ENCODE measurements around the gene GON7. TPM values are rescaled to one million over a fixed set of nuclear protein-coding genes. Genes with fewer than 3 reads are reported as not detected.

GON7 gene
- total RNA-seq, 2 experiments from 2014 or later, result 16.0 to 18.2 TPM

DNA sequence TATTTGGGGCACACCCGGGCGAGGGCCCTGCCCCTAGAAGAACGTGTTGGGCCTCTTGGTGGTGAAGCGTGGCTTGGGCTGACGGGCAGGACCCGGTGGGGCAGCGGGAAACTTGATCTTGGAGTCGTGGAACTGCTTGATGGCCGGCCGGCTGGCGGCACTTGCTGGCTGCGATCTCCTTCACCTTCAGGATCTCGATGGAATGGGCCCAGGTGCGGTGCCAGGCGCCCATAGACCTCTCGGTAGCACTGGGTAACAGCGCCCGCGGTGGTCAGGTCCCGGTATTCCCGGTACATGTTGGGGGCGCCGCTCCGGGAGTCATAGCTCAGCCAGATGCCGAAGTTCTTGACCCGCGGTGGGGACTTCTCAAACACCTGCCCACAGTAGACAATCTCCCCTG is 16.7 kb upstream of the GON7 start:
- POLR2A ChIA-PET, result no interaction called here
- peaks cover 59% of the 10 kb centered on the region for H3K36me3 Mint-ChIP-seq (ENCODE audit: low read depth)

DNA sequence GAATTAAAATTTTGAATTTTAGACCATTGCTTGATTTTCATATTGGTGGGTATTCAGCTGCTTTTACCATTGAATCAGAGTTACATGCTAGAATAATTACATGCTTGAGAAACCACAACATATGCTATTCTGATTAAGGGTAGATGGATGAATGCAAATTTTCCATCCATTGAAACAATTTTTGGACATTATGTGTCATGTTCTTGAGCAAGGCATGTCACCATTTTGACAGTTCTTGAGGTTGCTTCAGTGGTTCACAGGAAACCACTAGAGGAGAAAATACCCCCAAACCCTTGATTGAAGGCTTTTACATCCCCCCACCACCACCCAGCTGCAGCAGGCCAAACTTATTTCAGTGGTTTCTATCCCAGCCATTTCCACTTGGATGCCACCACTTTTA is 13.6 kb upstream of the GON7 start:
- Mint-ChIP-seq H3K4me1 (no peaks in the 10 kb centered on the region), H3K36me3 (ENCODE audit: low read depth) (peaks cover 55% of the 10 kb centered on the region), H3K4me3 (no peak overlapping the region), H3K27me3 (no peaks in the 10 kb centered on the region), H3K27ac (no peak overlapping the region), H3K9me3 (no peaks in the 10 kb centered on the region)
- ChIA-PET CTCF (no interaction called here), POLR2A (interaction anchor here (0.7 kb wide), 1 partner anchor 15 kb away, joined by 4 read pairs; no protein-coding TSS in a partner anchor)
- no peak for DNase-seq

More for the DNA sequence above, 16.7 kb upstream of the GON7 start:
- CTCF ChIA-PET, result no interaction called here
- DNase-seq, result no peak
- Mint-ChIP-seq H3K27me3 (no peaks in the 10 kb centered on the region), H3K27ac (no peak overlapping the region), H3K4me1 (no peaks in the 10 kb centered on the region), H3K9me3 (no peaks in the 10 kb centered on the region), H3K4me3 (no peak overlapping the region)

DNA sequence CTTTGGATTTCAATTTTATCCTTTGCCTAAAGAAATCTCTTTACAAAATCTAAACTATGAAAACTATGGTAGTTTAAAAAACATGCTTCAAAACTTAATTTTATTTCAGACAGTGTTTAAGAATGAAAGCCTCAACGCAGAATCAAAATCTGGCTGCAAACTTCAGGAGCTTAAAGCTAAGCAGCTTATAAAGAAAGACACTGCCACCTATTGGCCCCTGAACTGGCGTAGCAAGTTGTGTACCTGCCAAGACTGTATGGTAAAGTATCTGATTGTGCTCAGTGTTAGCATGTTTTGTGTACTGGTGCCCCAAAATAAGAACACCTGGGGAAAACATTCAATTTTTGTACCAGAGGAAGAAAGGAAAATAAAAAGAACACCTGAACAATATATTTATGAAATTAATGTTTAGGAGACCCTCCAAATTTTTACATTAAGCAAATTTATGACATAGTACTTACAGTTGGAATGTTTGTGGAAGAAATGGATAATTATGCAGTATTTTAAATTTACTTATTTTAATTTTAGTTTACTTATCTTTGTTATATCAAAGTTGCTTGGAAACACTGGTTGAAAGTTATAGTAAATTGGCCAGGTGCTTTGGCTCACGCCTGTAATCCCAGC is 12.3 kb upstream of the GON7 start:
- Mint-ChIP-seq H3K27me3 (no peaks in the 10 kb centered on the region), H3K4me1 (no peaks in the 10 kb centered on the region), H3K9me3 (no peaks in the 10 kb centered on the region), H3K36me3 (ENCODE audit: low read depth) (peaks cover 52% of the 10 kb centered on the region), H3K4me3 (no peak overlapping the region), H3K27ac (no peak overlapping the region)
- POLR2A ChIA-PET, result interaction anchor here (1.0 kb wide), 1 partner anchor 34 kb away, joined by 3 read pairs; the partner anchor contains the start of genes LYSET and MOAP1
- CTCF ChIA-PET, result interaction anchor here (1.0 to 1.6 kb wide), 7 partner anchors 12 to 106 kb away, joined by 3 to 17 read pairs (median 4); partner anchors contain the start of genes GON7, LYSET, MOAP1 and UBR7
- DNase-seq, result peak; percentile 52

DNA sequence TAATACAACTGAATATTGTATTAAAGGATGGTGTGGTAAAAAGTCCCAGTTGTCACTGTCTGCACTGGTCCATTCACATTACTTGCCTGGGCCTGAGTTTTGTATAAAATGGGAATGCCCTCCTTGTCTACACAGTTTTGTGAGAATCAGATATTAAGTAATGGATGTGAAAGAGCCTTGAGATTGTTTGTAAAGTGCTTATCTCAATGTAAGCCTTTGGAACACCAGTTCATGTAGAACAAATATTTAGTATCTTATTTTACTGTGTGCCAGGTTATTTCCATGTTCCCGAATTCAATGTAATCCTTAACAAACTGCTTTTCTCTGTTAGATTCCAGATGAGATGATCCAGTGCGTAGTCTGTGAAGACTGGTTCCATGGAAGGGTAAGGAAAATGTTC is 7.7 kb upstream of the GON7 start:
- CTCF ChIA-PET, result no interaction called here
- Mint-ChIP-seq H3K27ac (no peak overlapping the region), H3K9me3 (no peaks in the 10 kb centered on the region), H3K36me3 (ENCODE audit: low read depth) (peaks cover 46% of the 10 kb centered on the region), H3K4me3 (no peak overlapping the region), H3K27me3 (no peaks in the 10 kb centered on the region), H3K4me1 (peaks cover 8% of the 10 kb centered on the region)
- POLR2A ChIA-PET, result no interaction called here
- DNase-seq, result no peak

DNA sequence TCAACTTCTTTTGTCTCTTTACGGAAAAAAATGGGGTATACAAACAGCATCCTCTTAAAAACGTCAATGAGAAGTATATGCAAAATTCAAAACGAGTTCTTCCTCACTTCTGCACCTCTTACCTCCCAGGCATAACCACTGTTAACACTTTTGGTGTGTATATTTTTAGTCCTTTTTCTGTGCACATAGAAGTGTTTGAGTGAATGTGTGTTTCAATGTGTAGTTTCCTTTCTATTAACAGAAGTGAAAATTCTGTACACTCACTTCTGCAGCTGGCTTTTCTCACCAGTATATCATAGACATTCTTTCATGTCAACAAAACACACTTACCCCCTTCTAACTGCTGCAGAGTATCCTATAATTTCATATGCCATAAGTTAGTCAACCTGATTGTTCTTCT is 5.6 kb upstream of the GON7 start:
- no peak for DNase-seq
- no peaks in the 10 kb centered on the region for H3K9me3 Mint-ChIP-seq
- H3K27me3 Mint-ChIP-seq, result no peaks in the 10 kb centered on the region
- ChIA-PET POLR2A (no interaction called here), CTCF (no interaction called here)
- no peak overlapping the region for H3K4me3 Mint-ChIP-seq
- H3K36me3 Mint-ChIP-seq (ENCODE audit: low read depth), result peaks cover 40% of the 10 kb centered on the region
- peaks cover 25% of the 10 kb centered on the region for H3K4me1 Mint-ChIP-seq
- H3K27ac Mint-ChIP-seq, result no peak overlapping the region

DNA sequence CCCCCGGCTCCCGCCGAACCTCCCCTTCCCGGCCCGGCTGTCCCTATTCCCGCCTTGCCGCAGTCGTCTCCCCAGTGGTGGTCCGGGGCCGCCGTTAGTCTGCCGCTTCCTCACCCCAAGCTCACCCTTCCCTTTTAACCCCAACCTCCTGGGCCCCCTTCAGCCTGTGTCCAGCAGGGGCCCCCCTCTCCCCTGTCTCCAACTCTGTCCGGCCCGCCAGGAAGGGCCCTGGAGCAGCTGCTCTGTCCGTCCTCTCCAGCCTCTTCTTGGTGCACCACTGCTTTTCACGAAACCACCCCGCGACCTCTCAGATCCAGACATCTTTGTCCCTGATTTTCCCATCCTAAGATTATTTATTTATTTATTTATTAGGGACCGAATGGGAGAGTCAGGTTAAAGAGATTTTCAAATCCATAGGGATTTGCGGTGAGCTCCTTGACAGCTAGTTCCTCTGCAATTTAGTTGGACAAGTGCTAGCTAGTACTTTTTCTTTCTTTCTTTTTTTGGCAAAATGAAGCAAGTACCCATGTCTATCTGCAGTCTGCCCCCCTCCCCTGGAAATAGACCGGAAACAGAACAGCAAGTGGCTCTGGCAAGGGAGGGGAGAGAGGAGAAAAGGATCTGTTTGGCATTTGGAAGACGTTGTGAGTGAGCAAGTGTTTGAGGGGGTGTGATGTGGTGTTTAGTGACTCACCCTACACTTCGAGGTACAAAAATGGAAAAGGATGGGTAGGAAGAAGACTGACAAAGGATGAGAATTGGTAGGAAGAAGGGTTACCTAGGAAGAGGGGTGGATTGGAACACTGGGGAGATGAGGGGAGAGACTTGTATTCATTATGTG is 823 bp upstream of the GON7 start:
- Mint-ChIP-seq H3K4me1 (peaks cover 48% of the 10 kb centered on the region), H3K27me3 (no peaks in the 10 kb centered on the region), H3K27ac (peak overlapping the region; percentile 90), H3K9me3 (no peaks in the 10 kb centered on the region), H3K36me3 (ENCODE audit: low read depth) (peaks cover 34% of the 10 kb centered on the region), H3K4me3 (peak overlapping the region; percentile 78)
- DNase-seq, result peak; percentile 32
- ChIA-PET POLR2A (interaction anchor here (0.5 to 5.0 kb wide), 9 partner anchors 9 to 763 kb away, joined by 3 to 136 read pairs (median 6); partner anchors contain the start of genes LYSET and MOAP1), CTCF (interaction anchor here (1.2 to 4.6 kb wide), 6 partner anchors 12 to 95 kb away, joined by 3 to 47 read pairs (median 9); partner anchors contain the start of genes LYSET and MOAP1)

DNA sequence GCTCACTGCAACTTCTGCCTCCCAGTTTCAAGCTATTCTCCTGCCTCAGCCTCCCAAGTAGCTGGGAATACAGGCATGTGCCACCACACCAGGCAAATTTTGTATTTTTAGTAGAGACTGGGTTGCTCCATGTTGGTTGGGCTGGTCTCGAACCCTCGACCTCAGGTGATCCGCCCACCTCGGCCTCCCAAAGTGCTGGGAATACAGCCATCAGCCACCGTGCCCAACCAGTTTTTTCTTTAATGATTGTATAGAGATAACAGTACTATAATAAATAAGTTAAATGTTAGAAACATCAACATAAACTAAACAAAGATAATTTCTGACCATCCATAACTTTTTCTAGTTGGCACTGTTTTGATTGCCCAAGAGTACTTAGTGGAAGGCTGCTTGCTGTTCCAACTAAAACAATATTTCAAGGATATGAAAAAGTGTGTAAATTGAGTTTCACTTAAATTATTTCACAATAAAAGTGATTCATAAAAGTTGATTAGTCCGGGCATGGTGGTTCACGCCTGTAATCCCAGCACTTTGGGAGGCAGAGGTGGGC is 5.6 kb downstream of the GON7 start:
- Mint-ChIP-seq H3K4me3 (no peak overlapping the region), H3K9me3 (no peaks in the 10 kb centered on the region), H3K36me3 (ENCODE audit: low read depth) (peaks cover 24% of the 10 kb centered on the region), H3K4me1 (peaks cover 23% of the 10 kb centered on the region), H3K27me3 (no peaks in the 10 kb centered on the region), H3K27ac (no peak overlapping the region)
- DNase-seq, result no peak
- POLR2A ChIA-PET, result no interaction called here
- CTCF ChIA-PET, result interaction anchor here (1.9 kb wide), 1 partner anchor 88 kb away, joined by 5 read pairs; no protein-coding TSS in a partner anchor

DNA sequence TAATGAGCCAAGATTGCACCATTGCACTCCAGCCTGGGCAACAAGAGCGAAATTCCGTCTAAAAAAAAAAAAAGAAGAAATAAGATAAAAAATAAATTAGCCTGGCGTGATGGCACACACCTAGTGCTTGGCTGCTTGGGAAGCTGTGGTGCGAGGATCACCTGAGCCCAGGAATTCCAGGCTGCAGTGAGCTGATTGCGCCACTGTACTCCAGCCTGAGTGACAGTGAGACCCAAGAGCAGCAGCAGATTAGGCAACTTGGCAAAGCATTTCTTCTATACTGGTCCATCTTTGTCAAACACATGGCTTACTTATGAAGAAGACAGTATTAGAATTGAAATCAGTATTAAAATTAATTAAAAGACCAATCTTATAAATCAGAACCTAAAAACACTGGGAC is 6.3 kb downstream of the GON7 start:
- ChIA-PET POLR2A (no interaction called here), CTCF (no interaction called here)
- Mint-ChIP-seq H3K4me3 (no peak overlapping the region), H3K9me3 (no peaks in the 10 kb centered on the region), H3K27me3 (no peaks in the 10 kb centered on the region), H3K4me1 (peaks cover 20% of the 10 kb centered on the region), H3K27ac (no peak overlapping the region), H3K36me3 (ENCODE audit: low read depth) (peaks cover 24% of the 10 kb centered on the region)
- no peak for DNase-seq

DNA sequence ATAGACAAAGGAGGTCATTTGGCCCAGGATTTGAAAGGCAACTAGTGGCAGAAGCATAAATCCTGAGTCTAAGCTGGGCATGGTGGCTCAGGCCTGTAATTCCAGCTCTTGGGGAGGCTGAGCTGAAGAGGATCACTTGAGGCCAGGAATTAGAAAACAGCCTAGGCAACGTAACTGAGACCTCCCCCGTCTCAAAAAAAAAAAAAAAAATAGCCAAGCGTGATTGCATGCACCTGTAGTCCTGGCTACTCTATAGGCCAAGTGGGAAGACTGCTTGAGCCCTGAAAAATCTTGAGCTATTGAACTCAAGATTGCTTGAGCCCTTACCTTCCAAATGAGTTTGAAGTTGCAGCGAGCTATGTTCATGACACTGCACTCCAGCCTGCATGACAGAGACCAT is 7.8 kb downstream of the GON7 start:
- H3K27me3 Mint-ChIP-seq, result no peaks in the 10 kb centered on the region
- peaks cover 5% of the 10 kb centered on the region for H3K4me1 Mint-ChIP-seq
- H3K27ac Mint-ChIP-seq, result no peak overlapping the region
- H3K9me3 Mint-ChIP-seq, result no peaks in the 10 kb centered on the region
- peaks cover 13% of the 10 kb centered on the region for H3K36me3 Mint-ChIP-seq (ENCODE audit: low read depth)
- ChIA-PET POLR2A (no interaction called here), CTCF (interaction anchor here (0.7 to 1.1 kb wide), 3 partner anchors 15 to 573 kb away, joined by 4 to 5 read pairs (median 4); partner anchors contain the start of gene MOAP1)
- DNase-seq, result no peak
- no peak overlapping the region for H3K4me3 Mint-ChIP-seq

DNA sequence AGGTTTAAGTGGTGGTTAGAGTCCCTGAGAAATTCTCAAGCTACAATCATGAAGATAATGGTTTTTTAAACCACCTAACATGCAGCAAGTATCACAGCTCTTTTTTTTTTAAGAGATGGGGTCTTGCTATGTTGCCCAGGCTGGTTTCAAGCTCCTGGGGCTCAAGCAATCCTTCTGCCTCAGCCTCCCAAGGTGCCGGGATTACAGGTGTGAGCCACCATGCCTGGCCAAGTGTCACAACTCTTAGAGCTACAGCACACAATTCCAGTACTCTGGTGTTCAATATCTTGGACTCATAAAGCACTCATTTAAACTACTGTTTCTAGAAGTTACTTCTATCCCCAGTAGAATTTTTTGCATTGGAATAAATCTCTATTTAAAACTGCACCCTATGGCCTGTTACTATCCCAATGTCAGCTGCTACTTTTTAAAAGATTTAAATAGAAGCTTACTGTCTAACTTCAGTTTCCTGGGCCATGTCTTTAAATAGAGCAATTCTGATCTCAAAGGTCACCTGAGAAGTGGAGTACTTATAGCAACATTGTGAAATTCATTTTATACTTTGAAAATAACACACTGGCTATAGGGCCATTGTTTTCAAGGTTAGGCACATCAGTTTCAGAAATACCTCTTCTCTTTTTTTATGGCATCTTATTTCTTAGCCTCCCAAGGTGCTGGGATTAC is 11.4 kb downstream of the GON7 start:
- Mint-ChIP-seq H3K27ac (no peak overlapping the region), H3K4me3 (no peak overlapping the region), H3K9me3 (no peaks in the 10 kb centered on the region), H3K4me1 (no peaks in the 10 kb centered on the region), H3K27me3 (no peaks in the 10 kb centered on the region), H3K36me3 (ENCODE audit: low read depth) (peaks cover 11% of the 10 kb centered on the region)
- DNase-seq, result no peak
- ChIA-PET CTCF (interaction anchor here (0.9 to 1.2 kb wide), 4 partner anchors 9 to 82 kb away, joined by 3 to 6 read pairs (median 3); no protein-coding TSS in a partner anchor), POLR2A (interaction anchor here (0.8 to 1.7 kb wide), 2 partner anchors 11 to 12 kb away, joined by 3 to 6 read pairs; partner anchors contain the start of genes LYSET, MOAP1 and UBR7)

DNA sequence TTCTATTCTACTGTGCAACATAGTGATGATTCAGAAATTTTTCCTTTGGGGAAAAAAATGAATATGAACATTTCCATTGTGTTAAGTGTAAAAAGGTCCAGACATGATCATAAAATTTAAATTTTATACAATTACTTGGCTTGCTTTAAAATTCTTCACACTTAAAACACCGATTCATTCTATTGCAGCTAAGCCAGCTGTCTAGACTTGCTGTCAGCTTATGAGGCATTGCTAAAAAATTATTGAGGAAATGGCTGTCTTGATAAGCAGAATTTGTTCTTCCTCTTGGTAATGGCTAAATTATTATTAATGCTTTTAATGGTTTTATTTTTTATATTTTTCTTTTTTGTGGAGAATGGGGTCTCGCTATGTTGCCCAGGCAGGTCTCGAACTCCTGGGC is 19.9 kb downstream of the GON7 start:
- Mint-ChIP-seq H3K4me1 (peaks cover 33% of the 10 kb centered on the region), H3K9me3 (no peaks in the 10 kb centered on the region), H3K27ac (no peak overlapping the region), H3K4me3 (no peak overlapping the region), H3K27me3 (no peaks in the 10 kb centered on the region), H3K36me3 (ENCODE audit: low read depth) (peaks cover 20% of the 10 kb centered on the region)
- no peak for DNase-seq
- POLR2A ChIA-PET, result interaction anchor here (8.4 kb wide), 1 partner anchor 19 kb away, joined by 136 read pairs; the partner anchor contains the start of genes GON7 and UBR7
- CTCF ChIA-PET, result interaction anchor here (1.3 to 1.5 kb wide), 3 partner anchors 11 to 32 kb away, joined by 3 to 7 read pairs (median 4); partner anchors contain the start of gene GON7

DNA sequence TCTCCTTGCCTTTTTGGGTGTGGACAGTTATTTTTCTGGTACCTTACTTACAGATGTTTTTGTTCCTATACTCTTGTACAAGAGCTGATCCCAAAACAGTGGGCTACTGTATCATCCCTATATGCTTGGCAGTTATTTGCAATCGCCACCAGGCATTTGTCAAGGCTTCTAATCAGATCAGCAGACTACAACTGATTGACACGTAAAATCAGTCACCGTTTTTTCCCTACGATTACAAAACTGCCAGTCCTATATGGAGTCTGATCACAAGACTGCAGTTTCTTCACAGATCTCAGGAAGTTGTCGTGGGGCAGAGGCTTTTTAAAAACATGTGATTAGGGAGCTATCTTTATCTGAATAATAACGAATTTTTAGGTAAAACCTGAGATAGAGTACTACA is 20.4 kb downstream of the GON7 start:
- ChIA-PET POLR2A (interaction anchor here (8.4 kb wide), 1 partner anchor 19 kb away, joined by 136 read pairs; the partner anchor contains the start of genes GON7 and UBR7), CTCF (interaction anchor here (1.3 to 1.5 kb wide), 3 partner anchors 11 to 33 kb away, joined by 3 to 7 read pairs (median 4); partner anchors contain the start of gene GON7)
- Mint-ChIP-seq H3K27me3 (no peaks in the 10 kb centered on the region), H3K4me1 (peaks cover 36% of the 10 kb centered on the region), H3K9me3 (no peaks in the 10 kb centered on the region), H3K36me3 (ENCODE audit: low read depth) (peaks cover 24% of the 10 kb centered on the region), H3K27ac (no peak overlapping the region), H3K4me3 (peak overlapping the region; percentile 48)
- DNase-seq, result no peak

Data from activated CD4-positive, alpha-beta memory T cell treated with anti-CD3 and anti-CD28 coated beads, Interleukin-2, amount 10 ng/mL, durations not matched to agents 7 days and 5 days (primary cell).